SH-SY5Y (cell line): Measurements from ENCODE around the gene FCER2.

Experiments used
- GATA2 ChIP-seq: IDR thresholded peaks from 2 replicates; pipeline ENCODE4 v1.6.1; 2011; ENCODE audit warnings: mild to moderate bottlenecking, low read depth, low read length
- GATA3 ChIP-seq: IDR thresholded peaks from 2 replicates; pipeline ENCODE4 v1.6.1; 2011; ENCODE audit warnings: low read depth, mild to moderate bottlenecking, low read length, moderate library complexity

FCER2 gene

GRCh38 chr19:7641290-7642276 is 60.3 kb downstream of the FCER2 start:
- TF ChIP-seq GATA2 = no peak
- no peak for TF ChIP-seq GATA3

- TF ChIP-seq GATA2 = no peak
- TF ChIP-seq GATA3 = no peak
Observed at GRCh38 chr19:7640803-7641202, 61.1 kb downstream of the FCER2 start.

GRCh38 chr19:7639863-7640348 is 62.0 kb downstream of the FCER2 start:
- TF ChIP-seq GATA3 (no peak), GATA2 (no peak)

- no peak for TF ChIP-seq GATA2
- TF ChIP-seq GATA3 = no peak
Observed at GRCh38 chr19:7638802-7639465, 63.0 kb downstream of the FCER2 start.
